ENCODE results near the gene INO80E.
"Not testable (repeated sequence)": the region's sequence is repeated elsewhere in the genome, so short reads cannot be mapped to it uniquely, and the experiment has no call there.

Gene INO80E, protein sequence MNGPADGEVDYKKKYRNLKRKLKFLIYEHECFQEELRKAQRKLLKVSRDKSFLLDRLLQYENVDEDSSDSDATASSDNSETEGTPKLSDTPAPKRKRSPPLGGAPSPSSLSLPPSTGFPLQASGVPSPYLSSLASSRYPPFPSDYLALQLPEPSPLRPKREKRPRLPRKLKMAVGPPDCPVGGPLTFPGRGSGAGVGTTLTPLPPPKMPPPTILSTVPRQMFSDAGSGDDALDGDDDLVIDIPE

GRCh38 chr16:29995911-29996765 is at the start of gene INO80E:
INO80E (plus strand) TSS chr16:29996241; CDS start chr16:29996311, 70 bp downstream.
- TF ChIP-seq, protein P1, sequence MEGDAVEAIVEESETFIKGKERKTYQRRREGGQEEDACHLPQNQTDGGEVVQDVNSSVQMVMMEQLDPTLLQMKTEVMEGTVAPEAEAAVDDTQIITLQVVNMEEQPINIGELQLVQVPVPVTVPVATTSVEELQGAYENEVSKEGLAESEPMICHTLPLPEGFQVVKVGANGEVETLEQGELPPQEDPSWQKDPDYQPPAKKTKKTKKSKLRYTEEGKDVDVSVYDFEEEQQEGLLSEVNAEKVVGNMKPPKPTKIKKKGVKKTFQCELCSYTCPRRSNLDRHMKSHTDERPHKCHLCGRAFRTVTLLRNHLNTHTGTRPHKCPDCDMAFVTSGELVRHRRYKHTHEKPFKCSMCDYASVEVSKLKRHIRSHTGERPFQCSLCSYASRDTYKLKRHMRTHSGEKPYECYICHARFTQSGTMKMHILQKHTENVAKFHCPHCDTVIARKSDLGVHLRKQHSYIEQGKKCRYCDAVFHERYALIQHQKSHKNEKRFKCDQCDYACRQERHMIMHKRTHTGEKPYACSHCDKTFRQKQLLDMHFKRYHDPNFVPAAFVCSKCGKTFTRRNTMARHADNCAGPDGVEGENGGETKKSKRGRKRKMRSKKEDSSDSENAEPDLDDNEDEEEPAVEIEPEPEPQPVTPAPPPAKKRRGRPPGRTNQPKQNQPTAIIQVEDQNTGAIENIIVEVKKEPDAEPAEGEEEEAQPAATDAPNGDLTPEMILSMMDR (IDR thresholded peaks at IDR 0.05; ENCODE audit: low read depth, low read length), result no peak
- DNase-seq (ENCODE audit: extremely low read depth, low read depth), result peak; percentile 80

- DNase-seq (ENCODE audit: extremely low read depth, low read depth), result no peak
- TF ChIP-seq, protein P1 (IDR thresholded peaks at IDR 0.05; ENCODE audit: low read depth, low read length), result no peak
These were observed 48.1 kb upstream of the INO80E start for GRCh38 chr16:29947897-29948296.

- TF ChIP-seq, protein P1 (IDR thresholded peaks at IDR 0.05; ENCODE audit: low read depth, low read length), result no peak
- DNase-seq (ENCODE audit: extremely low read depth, low read depth), result no peak
These were observed 45.1 kb upstream of the INO80E start for GRCh38 chr16:29950806-29951461.

DNA sequence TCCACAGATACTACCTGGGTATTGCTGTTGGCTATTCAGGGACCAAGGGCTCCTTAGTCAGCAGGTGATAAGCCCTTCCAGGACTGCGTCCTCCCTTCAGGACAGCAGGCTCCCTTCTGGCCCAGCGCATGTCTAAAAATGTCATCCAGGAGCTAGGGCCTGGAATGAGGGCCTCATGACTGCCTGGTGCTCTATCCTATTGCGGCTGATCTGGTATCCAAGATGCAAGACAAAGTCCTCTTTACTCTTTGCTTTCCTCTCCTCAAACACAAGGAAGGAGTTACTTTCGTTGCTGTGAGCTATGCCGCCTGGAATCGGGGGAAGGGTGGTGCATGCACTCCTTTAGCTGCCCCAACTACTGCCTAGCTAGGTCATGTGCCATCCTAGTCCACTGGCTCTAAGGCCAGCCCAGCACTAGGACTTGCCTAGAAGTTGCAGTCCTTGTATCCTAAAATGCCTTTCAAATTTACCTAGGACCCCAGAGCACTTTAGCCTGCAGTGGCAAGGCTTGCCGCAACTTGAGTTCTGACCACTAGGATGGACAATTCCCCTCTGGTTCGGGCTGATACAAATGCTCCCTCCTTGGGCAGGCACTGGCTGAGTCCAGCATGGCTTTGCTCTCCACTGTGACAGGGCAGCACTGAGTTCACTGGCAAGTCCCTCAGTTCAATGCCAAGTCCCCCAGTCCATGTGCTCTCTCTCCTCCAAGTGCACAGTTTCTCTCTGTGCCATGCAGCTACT is 44.2 kb upstream of the INO80E start:
- TF ChIP-seq, protein P1 (IDR thresholded peaks at IDR 0.05; ENCODE audit: low read depth, low read length), result no peak

GRCh38 chr16:29958756-29959155 is 37.3 kb upstream of the INO80E start:
- no peak for DNase-seq (ENCODE audit: extremely low read depth, low read depth)
- TF ChIP-seq, protein P1 (IDR thresholded peaks at IDR 0.05; ENCODE audit: low read depth, low read length), result no peak

More for the DNA sequence above, 44.2 kb upstream of the INO80E start:
- DNase-seq (ENCODE audit: extremely low read depth, low read depth), result no peak

- TF ChIP-seq, protein P1 (IDR thresholded peaks at IDR 0.05; ENCODE audit: low read depth, low read length), result no peak
- DNase-seq (ENCODE audit: extremely low read depth, low read depth), result no peak
These were observed 36.7 kb upstream of the INO80E start for GRCh38 chr16:29959293-29959692.

DNA sequence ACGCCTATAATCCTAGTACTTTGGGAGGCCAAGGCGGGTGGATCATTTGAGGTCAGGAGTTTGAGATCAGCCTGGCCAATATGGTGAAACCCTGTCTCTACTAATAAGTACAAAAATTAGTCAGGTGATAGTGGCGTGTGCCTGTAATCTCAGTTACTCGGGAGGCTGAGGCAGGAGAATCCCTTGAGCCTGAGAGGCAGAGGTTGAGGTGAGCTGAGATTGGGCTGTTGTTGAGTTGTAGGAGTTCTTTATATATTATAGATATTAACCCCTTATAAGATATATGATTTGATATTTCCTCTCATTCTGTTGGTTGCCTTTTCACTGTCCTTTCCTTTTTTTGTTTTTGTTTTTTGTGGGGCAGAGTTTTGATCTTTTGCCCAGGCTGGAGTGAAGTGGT is 36.2 kb upstream of the INO80E start:
- not testable (repeated sequence) for DNase-seq (ENCODE audit: extremely low read depth, low read depth)

All from AG09319 (cell line).